GM18867 (cell line): ENCODE results near the gene EHBP1L1.

Experiments
- ATAC-seq: cut with Tn5 transposase; IDR thresholded peaks from one replicate; pipeline ENCODE4 v1.9.1; 2021; ENCODE audit warnings: mild to moderate bottlenecking, moderate library complexity; ENCODE audit not compliant: unreplicated experiment

Gene EHBP1L1

DNA sequence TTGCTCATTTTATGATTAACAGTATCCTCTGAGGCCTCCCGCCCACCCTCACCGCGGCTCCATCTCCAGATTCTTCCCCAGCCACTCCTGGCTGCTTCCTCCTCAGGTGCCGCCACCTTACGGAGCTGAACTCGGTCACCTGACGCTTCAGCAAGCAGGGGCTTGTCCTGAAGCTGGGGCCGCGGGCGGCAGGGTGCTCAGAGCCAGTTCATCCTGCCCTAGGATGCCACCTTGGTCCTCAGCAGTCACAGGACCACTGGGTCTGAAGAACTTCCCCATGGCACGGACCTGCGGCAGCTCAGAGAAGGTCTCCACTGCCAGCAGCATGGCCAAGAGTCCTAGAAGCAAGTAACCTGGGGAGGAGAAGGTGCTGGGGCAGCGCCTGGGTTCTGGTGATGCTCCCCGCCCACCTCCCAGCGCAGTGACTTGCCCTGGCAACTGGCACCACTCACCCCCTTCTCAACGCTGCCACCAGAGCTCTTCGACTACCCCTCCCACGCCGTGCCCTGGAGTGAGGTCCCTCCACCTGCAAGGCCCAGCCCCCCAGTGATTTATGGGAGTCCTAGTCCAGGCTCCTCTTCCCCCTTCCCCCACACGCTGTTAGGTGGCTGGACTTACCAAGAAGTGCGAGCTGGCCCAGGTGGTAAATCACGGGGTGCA lies 17.1 kb downstream of the EHBP1L1 start:
- ATAC-seq = no peak

DNA sequence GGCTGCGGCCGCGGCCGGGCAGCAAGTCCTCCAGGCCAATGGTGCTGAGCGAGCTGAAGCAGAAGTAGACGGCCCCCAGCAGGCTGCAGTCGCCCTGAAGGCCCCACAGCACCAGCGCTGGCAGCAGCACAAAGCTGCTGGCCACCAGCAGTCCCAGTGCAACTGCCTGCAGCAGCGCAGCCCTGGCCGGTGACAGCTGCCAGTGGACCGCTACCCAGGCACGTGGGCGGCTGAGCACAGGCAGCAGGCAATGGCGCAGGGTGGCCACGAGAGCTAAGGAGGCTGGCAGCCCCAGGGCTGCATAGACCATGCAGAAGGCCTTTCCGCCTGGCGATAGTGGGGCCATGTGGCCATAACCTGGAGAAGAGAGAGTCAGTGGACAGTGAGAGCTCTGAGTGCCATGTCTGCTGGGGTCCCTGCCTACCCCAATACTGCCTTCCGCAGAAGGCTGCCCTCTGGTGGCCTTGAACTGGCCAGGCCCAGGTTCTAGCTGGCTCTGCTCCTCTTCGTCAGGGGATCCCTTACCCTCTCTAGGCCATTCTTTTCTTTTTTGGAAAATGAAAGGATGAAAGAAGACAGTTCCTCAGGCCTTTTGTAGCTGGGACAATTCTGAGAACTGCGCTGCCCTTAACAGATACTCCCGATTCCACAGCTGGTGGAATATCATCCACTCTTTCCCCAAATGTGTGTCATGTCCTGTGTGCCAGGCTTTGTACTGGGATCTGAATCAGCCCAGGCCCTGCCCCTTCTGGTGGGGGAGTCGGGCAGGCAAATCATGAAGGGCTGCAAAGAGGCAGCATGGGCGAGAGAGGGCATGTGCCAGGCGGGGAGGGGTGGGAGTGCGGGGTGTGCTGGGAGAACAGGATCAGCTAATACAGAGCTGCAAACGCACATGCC lies 17.9 kb downstream of the EHBP1L1 start:
- ATAC-seq = no peak

DNA sequence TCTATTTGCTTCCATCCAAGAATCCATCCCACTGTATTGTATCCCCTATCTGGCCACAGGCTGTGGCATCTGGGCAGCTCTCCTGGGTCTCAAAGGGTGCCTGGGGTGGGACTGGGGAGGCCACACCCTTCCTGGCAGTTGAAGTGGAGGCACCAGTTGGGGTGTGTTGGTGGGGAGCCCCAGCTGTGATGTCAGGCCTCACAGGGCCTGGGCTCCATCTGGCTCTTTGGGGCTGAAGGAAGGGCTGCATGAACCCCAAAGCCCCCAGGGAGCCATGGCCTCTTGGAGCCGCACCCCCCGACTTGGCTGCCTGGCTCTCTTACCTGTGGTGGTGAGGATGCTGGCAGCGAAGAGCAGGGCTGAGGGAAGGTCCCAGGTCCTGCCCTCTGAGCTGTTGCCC lies 19.3 kb downstream of the EHBP1L1 start:
- no peak for ATAC-seq

DNA sequence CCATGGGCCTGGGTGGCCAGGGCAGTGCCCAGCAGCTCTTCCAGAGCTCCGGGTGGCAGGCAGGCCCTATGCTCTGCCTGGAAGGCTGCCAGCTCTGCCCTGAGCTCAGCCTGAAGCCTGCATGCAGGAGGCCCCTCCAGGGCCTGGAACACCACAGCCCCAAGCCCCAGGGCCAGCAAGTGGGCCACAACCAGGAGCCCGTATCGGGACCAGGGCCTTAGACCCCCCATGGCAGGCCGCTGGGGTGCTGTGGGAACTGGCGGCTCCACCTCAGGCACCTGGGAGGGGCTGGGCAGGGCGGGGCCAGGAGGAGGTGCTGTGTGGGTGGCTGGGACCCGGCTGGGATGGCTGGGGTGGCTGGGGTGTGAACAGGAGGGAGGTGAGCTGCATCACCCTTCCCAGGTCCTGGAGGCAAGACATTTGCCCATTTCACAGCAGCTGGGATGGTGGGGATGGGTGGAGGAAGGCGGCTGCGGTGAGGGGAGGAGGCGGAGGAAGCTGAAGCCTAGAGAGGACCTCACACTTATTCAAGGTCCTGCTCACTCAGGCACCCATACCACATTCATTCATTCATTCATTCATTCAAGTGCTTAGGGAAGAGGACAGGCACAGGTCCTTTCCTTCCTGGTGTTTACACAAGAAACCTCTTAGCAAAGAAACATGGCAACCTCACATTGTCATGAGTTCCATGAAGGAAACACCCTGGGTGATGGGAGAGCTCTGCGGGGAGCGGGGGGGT lies 19.9 kb downstream of the EHBP1L1 start, which contains the start of gene KCNK7:
Gene KCNK7, minus strand, starts transcription at position 258 of the 739 bp plus-strand sequence. Its CDS starts 28 bp downstream, at position 230.
- no peak for ATAC-seq

DNA sequence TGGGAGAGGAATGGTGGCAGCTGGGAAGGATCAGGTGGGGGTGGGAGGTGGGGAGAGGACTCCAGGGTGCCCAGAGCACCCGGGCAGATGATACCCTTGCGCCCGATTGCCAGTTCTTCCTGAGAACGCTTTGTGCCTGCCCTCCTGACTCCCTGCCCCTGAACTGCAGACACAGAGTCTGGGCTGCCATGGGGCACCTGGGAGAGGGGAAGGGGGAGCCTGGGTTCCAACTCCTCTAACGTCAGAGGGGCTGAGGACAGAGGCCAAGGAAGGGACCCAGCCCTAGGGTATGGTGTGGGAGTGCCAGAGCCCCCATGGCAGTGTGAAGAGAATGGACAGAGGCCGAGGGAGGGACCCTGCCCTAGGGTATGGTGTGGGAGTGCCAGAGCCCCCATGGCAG lies 20.7 kb downstream of the EHBP1L1 start:
- no peak for ATAC-seq

DNA sequence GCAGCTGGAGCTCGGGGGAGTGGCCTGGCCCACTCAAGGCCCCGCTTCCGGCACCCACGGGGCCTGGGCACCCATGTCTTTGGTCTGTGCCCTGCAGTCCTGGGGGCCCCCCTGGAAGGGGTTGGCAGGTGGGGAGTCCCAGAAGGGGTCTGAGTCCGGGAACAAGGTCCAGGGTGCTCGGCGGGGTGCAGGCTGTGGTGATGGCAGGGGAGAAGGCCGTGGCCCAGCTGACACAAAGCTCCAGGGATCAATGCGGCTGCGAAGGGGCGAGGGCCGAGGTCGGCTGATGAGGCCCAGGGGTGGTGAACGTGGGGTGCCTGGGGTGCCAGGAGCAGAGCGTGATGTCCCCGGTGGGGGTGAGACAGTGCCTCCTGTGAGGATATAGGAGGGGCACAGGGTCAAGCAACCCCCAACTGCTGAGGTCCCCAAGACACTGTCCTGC lies 22.4 kb downstream of the EHBP1L1 start:
- ATAC-seq = no peak

DNA sequence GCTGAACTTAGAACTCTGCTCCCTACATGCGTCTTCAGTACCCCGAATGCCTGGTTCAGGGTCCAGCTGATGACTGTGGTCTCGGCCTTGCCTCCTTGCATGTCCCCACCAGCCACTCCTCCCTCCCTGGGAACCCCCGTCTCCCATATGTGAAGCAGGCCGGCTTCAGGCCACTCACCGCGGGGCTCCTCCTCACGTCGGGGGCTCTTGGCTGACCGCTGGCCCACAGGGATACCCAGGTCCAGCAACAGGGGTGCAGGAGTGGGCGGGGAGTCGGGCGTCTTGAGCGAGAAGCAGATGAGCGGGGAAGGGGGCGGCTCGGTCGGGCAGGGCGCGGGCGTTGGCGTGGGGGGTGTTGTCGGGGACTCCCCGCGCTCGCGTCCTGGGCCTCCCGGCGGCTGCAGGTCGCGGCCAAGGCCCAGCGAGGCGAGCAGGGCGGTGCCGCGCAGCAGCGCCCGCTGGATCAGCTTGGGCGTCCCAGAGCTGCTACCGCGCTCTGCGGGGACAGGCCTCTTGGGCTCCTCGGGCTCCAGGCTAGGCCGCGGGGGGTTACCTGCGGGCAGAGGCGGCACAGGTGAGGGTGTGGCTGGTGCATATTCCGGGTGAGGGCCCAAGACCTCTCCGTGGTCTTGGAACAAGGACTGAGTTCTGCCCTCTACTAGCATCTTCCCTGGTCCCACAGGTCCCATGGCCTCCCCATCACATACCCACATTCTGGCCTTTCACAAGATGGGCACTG lies 23.5 kb downstream of the EHBP1L1 start:
- ATAC-seq = no peak

DNA sequence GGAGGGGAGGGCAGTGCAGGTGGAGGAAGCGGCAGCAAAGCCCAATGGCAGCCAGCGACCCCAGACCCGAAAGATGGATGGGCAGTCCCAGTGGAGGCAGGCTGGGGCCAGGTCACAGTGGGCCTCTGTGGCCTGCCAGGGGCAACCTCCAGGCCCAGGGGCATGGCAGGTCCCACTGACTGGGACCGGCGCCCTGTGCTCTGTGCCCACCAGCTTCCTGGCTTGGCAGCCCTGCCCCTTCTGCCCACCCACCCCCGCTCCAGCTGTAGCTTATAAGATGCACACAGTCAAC lies 24.0 kb downstream of the EHBP1L1 start:
- no peak for ATAC-seq

DNA sequence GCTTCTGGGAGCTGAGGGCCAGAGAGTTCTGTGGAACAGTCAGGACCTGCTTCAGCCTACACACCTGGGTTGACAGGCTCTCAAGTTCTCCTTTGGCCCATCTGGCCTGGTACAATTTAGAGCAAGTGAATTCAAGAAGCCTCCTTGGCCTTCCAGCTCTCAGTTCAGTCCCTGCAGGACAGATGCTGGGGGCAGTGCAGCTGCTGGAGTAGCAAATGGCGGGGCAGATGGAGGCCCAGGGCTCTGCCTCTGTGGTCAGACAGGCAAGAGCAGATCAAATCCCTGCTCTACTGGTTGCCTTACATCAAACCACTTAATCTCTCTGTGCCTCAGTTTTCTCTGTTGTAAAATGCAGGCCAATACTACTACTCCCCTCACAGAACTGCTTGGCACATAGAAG lies 28.4 kb downstream of the EHBP1L1 start:
- ATAC-seq = no peak

DNA sequence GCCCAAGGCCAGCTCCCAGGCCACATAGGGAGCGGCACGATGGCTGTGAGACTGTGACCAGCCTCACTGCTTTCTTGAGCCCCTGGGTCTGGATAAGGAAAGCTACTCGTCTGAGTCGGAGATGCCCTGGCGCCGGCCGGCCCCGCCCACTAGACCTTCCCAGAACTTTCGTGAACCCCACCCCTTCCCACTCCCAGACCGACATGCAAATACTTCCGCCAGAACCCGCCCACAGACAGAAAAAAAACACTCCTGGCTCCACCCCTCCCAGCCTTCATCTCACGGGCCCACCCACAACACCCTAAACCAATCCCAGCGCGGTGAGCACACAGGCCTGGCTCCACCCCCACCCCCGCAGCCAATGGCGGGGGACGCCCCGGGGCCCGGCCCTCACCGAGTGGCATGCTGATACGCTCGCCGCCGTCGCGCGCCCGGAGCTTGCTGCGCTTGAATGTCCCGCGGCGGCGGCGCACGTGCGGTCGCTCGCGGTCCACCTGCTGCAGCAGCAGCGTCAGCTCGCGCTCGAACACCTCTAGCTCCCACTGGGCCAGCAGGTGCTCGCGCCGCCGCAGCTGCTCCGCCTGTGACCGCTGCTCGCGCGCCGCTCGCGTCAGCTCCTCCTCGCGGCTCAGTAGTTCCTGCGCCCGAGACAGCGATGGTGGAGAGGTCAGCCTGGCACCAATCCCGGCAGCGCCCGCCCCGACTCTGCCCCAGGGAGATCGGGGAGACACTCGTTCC lies 31.2 kb downstream of the EHBP1L1 start:
- ATAC-seq = no peak

DNA sequence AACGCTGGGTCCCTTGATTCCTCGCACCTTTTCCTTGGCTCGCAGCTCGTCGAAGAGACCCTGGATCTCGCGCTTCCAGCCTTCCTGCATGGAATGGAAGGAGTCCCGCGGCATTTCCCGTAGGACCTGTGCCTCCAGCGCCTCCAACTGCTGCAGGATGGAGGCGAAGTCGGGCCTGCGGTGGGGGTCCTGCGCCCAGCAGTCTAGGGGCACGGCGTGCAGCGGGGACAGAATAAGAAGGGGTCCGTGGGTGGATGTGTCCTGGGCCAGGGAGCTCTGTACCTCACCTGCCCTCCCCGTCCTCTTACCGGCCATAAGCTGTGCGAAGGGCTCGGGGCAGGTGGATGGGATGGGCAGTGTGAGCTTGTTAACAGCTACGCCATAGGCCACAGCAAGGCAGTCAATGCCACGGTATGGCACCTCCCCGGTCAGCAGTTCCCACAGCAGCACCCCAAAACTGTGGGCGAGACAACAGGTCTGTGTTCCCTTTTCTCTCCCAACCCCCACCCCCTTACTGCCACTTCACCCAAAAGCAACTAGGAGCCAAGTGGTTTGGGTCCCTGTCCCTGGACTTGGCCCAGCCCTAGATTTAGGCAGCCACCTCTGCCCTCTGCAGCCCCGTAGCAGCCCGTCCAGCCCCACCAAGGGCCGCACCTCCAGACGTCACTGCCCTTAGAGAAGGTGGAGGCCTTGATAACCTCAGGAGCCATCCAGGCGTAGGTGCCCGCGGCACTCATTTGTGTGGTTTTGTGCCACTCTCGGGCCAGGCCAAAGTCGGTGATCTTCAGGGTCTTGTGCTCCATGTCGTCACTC lies 32.0 kb downstream of the EHBP1L1 start:
- no peak for ATAC-seq

DNA sequence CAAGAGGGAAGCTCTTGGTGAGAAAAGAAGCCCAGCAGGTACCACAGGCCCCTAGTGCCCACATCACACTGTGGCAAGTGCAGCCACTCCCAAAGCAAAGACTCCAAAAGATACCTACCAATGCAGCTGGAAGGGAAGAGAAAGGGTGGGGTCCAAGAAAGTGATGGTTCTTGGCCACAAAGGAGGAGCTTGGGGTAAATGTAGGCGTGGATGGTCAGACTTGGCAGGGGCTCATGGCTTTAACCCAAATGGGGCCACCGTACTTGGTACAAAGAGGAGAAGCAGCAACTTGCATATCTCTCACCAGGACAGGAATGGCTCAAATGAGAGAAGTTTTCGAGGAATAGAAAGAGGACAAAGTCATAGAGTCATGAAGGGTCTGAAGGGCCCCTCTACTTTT lies 33.4 kb downstream of the EHBP1L1 start:
- ATAC-seq = no peak

DNA sequence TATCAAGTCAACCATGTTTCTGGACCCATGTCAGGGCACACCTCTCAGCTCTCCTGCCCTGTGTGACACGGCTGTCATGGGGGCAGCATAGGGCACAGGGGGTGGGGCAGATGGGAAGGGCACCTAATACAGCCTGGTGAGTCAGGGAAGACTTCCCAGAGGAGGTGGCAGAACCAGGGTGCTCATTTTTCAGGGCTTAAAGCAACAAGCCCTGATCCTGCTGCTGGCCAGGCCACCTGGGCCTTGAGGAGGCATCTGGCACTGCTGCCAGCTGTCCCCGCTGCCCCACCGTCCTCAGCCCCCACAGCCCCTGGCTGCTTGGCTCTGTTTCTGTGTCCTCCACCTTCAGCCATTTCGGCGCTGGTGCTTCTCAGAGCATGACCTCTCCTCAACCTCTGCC lies 33.8 kb downstream of the EHBP1L1 start:
- no peak for ATAC-seq

DNA sequence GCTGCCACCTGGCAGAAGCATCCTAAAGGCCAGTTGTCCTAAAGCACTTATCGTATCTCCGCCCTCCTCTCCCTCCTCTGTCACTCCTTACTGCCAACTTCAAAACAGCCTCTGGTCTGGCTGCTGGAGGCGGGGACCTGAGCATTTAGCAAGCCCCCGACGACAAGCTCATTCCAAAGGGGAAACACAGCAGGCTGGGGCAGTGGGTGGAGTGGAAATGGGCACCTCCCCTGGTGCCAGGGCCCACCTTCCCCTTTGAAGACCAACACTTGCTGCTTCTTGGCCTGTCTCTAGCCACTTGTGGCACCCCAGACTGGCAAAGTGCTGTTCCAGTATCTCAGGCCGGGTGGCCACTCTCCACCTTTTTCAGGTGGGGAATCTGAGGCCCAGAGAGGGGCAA lies 34.6 kb downstream of the EHBP1L1 start:
- ATAC-seq = no peak

DNA sequence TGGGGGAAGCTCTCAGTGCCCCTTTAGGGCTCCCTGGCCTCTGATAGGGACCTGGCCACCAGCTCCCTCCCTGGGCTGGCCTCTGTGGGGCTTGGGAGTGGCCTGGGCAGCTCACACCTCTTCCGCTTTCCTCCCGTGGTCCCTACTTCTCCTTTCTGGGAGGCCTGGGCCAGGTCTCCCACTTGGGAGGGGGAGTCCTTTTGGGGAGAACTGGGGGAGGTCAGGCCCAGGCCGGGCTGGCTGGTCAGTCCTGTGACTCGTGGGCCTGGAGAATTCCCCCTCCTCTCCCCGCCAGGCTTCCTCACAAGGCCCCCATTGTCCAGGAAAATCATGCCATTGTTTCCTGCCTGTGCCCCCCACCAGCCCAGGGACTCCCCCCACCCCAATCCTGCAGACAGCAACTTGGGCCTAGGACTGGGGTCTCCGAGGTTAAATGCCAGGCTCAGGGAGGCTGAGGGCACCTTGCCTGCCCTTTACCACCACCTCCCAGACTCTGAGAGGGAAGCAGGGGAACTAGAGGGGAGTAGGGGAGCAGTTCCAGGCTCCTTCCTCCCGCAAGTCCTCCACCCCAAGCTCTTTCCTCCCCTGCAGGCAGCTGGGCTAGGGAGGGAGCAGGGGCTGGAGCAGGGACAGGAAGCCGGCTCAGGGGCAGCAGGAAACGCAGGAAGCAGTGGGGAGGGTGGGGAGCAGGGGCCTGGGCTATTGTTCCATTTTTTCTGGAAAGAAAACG lies 35.3 kb downstream of the EHBP1L1 start:
- no peak for ATAC-seq

DNA sequence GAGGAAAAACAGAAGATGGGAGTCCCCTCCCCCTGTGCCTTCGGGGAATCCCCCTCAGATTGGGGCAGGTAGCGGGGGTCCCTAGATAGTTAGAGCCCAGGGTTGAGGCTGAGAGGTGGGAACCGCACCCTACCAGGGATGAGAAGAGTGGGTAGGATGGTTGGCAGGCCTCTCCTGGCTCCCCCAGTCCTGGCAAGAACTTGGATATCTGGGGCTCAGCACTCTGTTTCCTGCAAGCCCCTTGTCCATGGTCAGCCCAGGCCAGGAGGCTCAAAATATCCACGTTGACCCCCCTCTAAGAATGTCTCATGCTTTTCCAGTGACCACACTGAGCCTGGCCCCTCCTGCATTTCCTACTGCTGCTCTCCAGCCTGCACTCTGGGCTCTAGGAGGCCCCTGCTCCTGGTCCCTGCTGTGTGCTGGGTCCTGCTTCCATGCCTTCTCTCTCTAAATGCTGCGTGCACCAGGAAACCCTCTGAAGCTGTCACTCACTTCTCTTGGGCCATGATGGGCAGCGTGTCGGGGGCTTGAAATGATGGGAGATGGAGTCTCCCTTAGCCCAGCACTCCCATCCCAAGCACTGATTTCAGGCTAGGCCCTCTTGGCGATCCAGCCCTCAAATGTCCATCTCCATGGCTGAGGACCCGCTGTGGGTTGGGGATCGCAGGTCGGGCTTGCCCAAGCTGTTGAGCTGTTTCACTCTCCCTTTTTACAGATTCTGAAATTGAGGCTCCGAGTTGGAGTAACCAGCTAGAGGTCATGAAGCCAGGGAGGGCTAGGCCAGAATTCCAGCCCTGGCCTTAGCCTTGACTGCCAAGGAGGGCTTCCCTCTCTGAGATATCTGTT lies 36.1 kb downstream of the EHBP1L1 start:
- ATAC-seq = no peak

DNA sequence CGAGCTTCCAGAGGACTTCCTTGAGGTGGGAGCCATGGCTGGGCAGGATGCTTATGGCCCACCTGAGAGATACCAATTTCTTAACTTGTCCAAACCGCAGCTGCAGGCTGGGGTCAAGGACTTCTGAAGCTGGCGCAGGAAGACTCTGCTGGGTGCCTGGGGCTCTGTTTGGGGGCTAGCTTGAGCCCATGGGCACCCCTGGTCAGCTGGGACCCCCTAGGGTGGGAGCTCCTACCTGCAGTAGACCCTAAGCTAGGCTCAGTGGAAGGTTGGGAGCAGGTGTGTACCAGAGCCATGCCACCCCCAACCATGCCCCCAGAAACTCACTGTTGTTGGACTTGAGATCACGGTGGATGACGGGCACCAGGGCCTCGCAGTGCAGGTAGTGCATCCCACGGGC lies 36.8 kb downstream of the EHBP1L1 start:
- ATAC-seq = no peak
